ENCODE results near the gene TMCC1.
"Not testable (repeated sequence)": the region's sequence is repeated elsewhere in the genome, so short reads cannot be mapped to it uniquely, and the experiment has no call there.

TMCC1 gene

DNA sequence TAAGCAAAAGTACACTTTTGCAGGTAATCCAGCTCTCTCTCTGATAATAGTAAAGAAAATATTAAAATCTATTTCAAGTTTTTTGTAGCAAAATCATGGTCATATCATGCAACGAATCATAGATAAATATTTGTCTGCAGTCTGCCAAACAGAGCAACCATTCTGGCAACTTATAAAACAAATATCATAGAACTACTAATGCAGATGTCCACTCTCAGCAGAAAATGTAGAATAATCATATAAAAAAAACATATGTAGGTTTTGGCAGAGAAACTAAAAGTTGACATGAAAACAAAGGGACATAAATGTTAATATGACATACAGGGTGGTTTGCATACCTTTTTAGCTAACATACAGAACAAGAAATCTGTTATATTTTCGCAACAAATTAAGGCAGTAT, 12.2 kb downstream of the TMCC1 start:
- CTCF ChIA-PET, result interaction anchor here (1.1 kb wide), 1 partner anchor 16 kb away, joined by 3 read pairs; no protein-coding TSS in a partner anchor
- POLR2A ChIA-PET (ENCODE audit: low non-redundant PET), result no interaction called here
- DNase-seq (ENCODE audit: low spot score), result no peak
- TF ChIP-seq, protein P1, sequence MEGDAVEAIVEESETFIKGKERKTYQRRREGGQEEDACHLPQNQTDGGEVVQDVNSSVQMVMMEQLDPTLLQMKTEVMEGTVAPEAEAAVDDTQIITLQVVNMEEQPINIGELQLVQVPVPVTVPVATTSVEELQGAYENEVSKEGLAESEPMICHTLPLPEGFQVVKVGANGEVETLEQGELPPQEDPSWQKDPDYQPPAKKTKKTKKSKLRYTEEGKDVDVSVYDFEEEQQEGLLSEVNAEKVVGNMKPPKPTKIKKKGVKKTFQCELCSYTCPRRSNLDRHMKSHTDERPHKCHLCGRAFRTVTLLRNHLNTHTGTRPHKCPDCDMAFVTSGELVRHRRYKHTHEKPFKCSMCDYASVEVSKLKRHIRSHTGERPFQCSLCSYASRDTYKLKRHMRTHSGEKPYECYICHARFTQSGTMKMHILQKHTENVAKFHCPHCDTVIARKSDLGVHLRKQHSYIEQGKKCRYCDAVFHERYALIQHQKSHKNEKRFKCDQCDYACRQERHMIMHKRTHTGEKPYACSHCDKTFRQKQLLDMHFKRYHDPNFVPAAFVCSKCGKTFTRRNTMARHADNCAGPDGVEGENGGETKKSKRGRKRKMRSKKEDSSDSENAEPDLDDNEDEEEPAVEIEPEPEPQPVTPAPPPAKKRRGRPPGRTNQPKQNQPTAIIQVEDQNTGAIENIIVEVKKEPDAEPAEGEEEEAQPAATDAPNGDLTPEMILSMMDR (conservative IDR thresholded peaks at IDR 0.05; ENCODE audit: low read depth), result no peak
- no peak overlapping the region for H3K27ac ChIP-seq

DNA sequence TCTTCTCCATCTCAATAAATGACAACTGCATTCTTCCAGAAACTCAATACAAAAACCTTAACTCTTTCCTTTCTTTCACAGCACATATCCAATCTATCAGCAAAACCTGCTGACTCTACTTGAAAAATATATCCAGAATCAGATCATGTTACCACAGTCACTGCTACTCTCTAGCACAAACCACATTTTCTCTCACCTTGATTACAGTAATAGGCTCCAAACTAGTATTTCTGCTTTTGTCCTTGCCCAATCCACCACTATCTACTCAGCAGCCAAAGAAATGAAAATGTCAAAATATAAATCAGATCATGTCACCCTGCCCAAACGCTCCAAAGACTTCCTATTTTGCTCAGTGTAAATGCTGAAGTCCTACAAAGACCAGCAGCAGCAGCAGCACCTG, 15.2 kb downstream of the TMCC1 start:
- TF ChIP-seq, protein P1 (conservative IDR thresholded peaks at IDR 0.05; ENCODE audit: low read depth), result no peak
- H3K27ac ChIP-seq, result no peak overlapping the region
- DNase-seq (ENCODE audit: low spot score), result no peak
- POLR2A ChIA-PET (ENCODE audit: low non-redundant PET), result no interaction called here
- CTCF ChIA-PET, result interaction anchor here (1.4 kb wide), 1 partner anchor 10 kb away, joined by 4 read pairs; no protein-coding TSS in a partner anchor

DNA sequence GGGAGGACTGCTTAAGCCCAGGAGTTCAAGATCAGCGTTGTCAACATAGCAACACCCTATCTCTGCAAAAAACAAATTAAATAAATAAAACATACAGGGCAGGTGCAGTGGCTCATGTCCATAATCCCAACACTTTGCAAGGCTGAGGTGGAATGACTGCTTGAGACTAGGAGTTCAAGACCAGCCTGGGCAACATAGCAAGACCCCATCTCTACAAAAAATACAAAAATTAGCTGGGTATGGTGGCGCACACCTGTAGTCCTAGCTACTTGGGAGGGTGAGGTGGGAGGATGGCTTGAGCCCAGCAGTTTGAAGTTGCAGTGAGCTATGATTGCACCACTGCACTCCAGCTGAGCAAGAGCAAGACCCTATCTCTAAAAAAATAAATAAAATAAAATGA, 19.0 kb downstream of the TMCC1 start:
- DNase-seq (ENCODE audit: low spot score); POLR2A ChIA-PET (ENCODE audit: low non-redundant PET); H3K27ac ChIP-seq: not testable (repeated sequence)
- CTCF ChIA-PET, result interaction anchor here (0.6 kb wide), 1 partner anchor 246 kb away, joined by 3 read pairs; no protein-coding TSS in a partner anchor

DNA sequence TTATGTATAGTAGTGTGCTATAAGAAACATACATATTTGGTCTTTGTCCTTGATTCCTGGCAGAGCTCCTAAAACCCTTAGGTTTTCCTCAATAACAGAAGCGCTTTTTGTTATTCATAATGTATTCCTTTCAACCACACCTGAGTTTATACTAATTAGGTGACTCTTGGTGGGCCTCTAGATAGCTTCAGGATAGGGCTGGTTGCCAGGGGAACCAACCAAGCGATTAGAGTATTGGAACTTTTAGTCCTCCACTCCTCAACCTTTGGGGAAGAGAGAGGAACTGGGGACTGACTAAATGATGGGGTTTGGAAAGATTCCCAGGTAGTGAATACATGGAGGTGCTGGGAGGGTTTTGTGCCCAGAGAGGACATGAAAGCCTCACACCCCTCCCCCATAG, 24.6 kb downstream of the TMCC1 start:
- ChIA-PET CTCF (interaction anchor here (0.6 to 1.3 kb wide), 2 partner anchors 10 to 17 kb away, joined by 4 to 5 read pairs; no protein-coding TSS in a partner anchor), POLR2A (ENCODE audit: low non-redundant PET) (no interaction called here)
- no peak overlapping the region for H3K27ac ChIP-seq
- no peak for DNase-seq (ENCODE audit: low spot score)
- TF ChIP-seq, protein P1 (conservative IDR thresholded peaks at IDR 0.05; ENCODE audit: low read depth), result no peak

DNA sequence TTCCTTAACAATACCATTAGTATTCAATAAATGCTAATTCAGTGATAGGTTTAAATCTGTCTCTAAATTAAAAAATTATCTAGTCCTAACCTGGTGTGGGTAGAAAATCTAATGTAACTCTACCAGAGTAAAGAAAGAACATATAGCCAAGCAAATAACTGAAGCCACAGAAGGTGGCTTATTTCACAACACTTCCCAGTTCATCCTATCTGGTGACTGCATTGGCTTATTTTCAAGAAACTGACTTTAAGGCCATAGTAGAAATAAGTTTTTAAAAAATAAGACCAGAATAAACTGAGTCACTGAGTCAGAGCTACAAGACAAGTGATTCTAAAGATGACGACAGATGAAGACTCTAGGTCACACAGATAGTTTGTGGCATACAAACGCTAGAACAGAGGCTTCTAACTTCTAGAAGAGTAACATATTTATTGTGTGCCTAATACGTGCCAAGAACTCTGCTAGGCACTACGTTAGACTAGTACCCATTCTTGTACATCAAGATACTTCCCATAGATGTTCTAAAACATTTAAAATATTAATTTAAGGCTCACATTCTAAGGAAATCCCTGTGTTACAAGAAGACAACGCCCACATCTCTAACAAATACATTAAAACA, 25.9 kb downstream of the TMCC1 start:
- no peak overlapping the region for H3K27ac ChIP-seq
- TF ChIP-seq, protein P1 (conservative IDR thresholded peaks at IDR 0.05; ENCODE audit: low read depth), result no peak
- no peak for DNase-seq (ENCODE audit: low spot score)
- CTCF ChIA-PET, result interaction anchor here (1.3 kb wide), 1 partner anchor 11 kb away, joined by 4 read pairs; no protein-coding TSS in a partner anchor
- POLR2A ChIA-PET (ENCODE audit: low non-redundant PET), result no interaction called here

DNA sequence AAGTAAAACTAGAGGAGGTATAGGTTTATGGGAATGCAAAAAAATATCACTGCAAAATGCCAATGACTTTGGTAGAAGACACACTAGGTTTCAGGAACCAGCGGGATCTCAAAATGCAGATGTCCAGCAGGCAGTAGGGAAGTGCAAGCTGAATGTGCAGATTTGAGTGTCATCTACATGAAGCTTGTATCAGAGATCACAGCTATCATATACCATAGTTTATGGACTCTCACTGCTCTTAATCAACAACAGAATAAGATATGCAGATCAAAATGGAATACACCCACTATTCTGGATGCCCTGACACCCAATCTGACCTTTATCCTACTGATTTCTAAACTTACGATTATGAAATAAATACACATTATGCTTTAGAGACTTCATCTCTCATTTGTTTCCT, 27.7 kb downstream of the TMCC1 start:
- DNase-seq (ENCODE audit: low spot score), result no peak
- ChIA-PET CTCF (interaction anchor here (1.3 kb wide), 1 partner anchor 15 kb away, joined by 3 read pairs; no protein-coding TSS in a partner anchor), POLR2A (ENCODE audit: low non-redundant PET) (no interaction called here)
- no peak overlapping the region for H3K27ac ChIP-seq
- TF ChIP-seq, protein P1 (conservative IDR thresholded peaks at IDR 0.05; ENCODE audit: low read depth), result no peak

DNA sequence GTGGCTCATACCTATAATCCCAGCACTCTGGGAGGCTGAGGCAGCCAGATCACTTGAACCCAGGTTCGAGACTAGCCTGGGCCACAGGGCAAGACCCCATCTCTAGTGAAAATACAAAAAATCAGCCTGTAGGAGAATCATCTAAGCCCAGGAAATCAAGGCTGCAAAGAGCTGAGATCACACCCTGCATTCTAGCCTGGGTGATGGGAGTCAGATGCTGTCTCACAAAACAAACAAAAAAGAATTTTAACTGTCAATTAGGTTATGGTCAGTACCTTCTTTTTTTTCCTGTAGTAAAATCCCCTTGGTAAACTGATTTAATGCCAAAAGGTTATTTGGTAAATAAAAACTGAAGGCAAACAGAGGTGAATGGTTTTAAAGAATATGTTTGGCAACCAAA, 29.0 kb downstream of the TMCC1 start:
- POLR2A ChIA-PET (ENCODE audit: low non-redundant PET), result no interaction called here
- TF ChIP-seq, protein P1 (conservative IDR thresholded peaks at IDR 0.05; ENCODE audit: low read depth), result no peak
- no peak overlapping the region for H3K27ac ChIP-seq
- CTCF ChIA-PET, result no interaction called here
- no peak for DNase-seq (ENCODE audit: low spot score)

Data from RWPE1 (cell line).